DND-41 (cell line): Measurements from ENCODE around the gene TMEM198.

Source experiments
- CTCF ChIP-seq: IDR thresholded peaks from 2 replicates; pipeline ENCODE4 v1.5.1; 2012; ENCODE audit warnings: borderline replicate concordance, low read length, moderate library complexity, mild to moderate bottlenecking; ENCODE audit not compliant: poor library complexity, severe bottlenecking; ENCODE audit errors: extremely low read depth
- EZH2 ChIP-seq: IDR thresholded peaks from 3 replicates; pipeline ENCODE4 v1.6.1; 2012; ENCODE audit warnings: borderline replicate concordance, low read depth, mild to moderate bottlenecking, moderate library complexity, low read length, inconsistent platforms; ENCODE audit not compliant: severe bottlenecking

GRCh38 chr2:219571311-219572236 is 27.7 kb downstream of the TMEM198 start, which contains the start of gene OBSL1:
- TF ChIP-seq CTCF (no peak), EZH2 (no peak)
